Endothelial cell of umbilical vein (primary cell): ENCODE measurements around the gene RTKN. TPM values are rescaled to one million over a fixed set of nuclear protein-coding genes. Genes with fewer than 3 reads are reported as not detected.
A peak's percentile ranks its signal among the peaks of the same experiment; 100 is the strongest.

Experiments
- BruUV-seq: library from RNA; stranded (reverse); fragments of 400-500 nt; replicated peaks from 2 replicates; lab custom pipeline; 2021; lab: Mats Ljungman, UMichigan
- CTCF ChIA-PET: fragments of 300-600, 350-600 bp; sonication (Branson Sonifier 250); formaldehyde crosslinking; loops from one replicate; lab custom pipeline; 2021; ENCODE audit warnings: antibody characterized with exemption, inconsistent platforms; lab: Charles Lee
- POLR2A ChIA-PET: fragments of 300-600, 350-600 bp; sonication (Branson Sonifier 250); formaldehyde crosslinking; loops from one replicate; lab custom pipeline; 2021; ENCODE audit warnings: antibody characterized with exemption, inconsistent platforms; lab: Charles Lee
- DNase-seq: peaks from one replicate; pipeline ENCODE4 v3.0.0-alpha.2; 2011; ENCODE audit warnings: low read depth, low spot score
- FAIRE-seq: peaks from 2 replicates; lab custom pipeline; 2011; peaks lifted over from hg19 to GRCh38; lab: Jason Lieb, UNC
- H2AFZ ChIP-seq: 2 replicates; pipeline ENCODE4 v1.6.0; 2012; ENCODE audit warnings: low read depth, low read length, control low read depth, inconsistent platforms
- H3K27ac ChIP-seq: 2 replicates; pipeline ENCODE4 v1.5.1; 2011; ENCODE audit warnings: low read depth, mild to moderate bottlenecking, control low read depth, low read length, moderate library complexity; ENCODE audit not compliant: insufficient read depth
- H3K27me3 ChIP-seq, 2 experiments: 2 replicates each; pipeline versions ENCODE4 v1.6.0 to v1.6.1; 2011; ENCODE audit warnings: low read length in 2 of 2, mixed read lengths in 1 of 2; ENCODE audit not compliant: control insufficient read depth in 2 of 2, insufficient read depth in 2 of 2
- H3K36me3 ChIP-seq, 2 experiments: 2 replicates in 1 of 2; 3 replicates in 1 of 2; pipeline ENCODE4 v1.5.1; 2011; ENCODE audit warnings: low read length in 2 of 2, mild to moderate bottlenecking in 1 of 2, moderate library complexity in 1 of 2; ENCODE audit not compliant: control insufficient read depth in 2 of 2, insufficient read depth in 2 of 2; ENCODE audit errors: extremely low read depth in 1 of 2
- H3K4me1 ChIP-seq: 3 replicates; pipeline ENCODE4 v1.5.1; 2011; ENCODE audit warnings: mild to moderate bottlenecking, low read length; ENCODE audit not compliant: control insufficient read depth, insufficient read depth; ENCODE audit errors: extremely low read depth
- H3K4me2 ChIP-seq: 2 replicates; pipeline ENCODE4 v1.6.1; 2011; ENCODE audit warnings: low read length, control low read depth, mixed read lengths; ENCODE audit not compliant: insufficient read depth
- H3K4me3 ChIP-seq, 3 experiments: fragments of 200-600 bp in 1 of 3; sonication (generic), shearing (Covaris generic) in 1 of 3; replicated peaks in 1 of 3; 2 replicates each; pipeline ENCODE4 v1.5.1; 2011 to 2016; ENCODE audit warnings: control low read depth in 3 of 3, low read length in 3 of 3, mild to moderate bottlenecking in 2 of 3, inconsistent platforms in 1 of 3, low read depth in 1 of 3, moderate library complexity in 1 of 3; ENCODE audit not compliant: insufficient read depth in 1 of 3
- H3K79me2 ChIP-seq: 2 replicates; pipeline ENCODE4 v1.6.0; 2012; ENCODE audit warnings: low read length, inconsistent platforms; ENCODE audit not compliant: control insufficient read depth, insufficient read depth
- H3K9ac ChIP-seq: replicated peaks from 2 replicates; pipeline ENCODE3; 2011; ENCODE audit warnings: low read length, control low read depth; ENCODE audit not compliant: insufficient read depth; ENCODE audit errors: extremely low read depth
- H3K9me1 ChIP-seq: replicated peaks from 3 replicates; pipeline ENCODE4 v1.6.0; 2011; ENCODE audit warnings: mild to moderate bottlenecking, low read length; ENCODE audit not compliant: control insufficient read depth, insufficient read depth; ENCODE audit errors: extremely low read depth
- H3K9me3 ChIP-seq: replicated peaks from 2 replicates; pipeline ENCODE4 v1.5.1; 2012; ENCODE audit warnings: low read length, inconsistent platforms; ENCODE audit not compliant: control insufficient read depth, insufficient read depth
- H4K20me1 ChIP-seq: replicated peaks from 2 replicates; pipeline ENCODE3; 2011; ENCODE audit warnings: mild to moderate bottlenecking, low read length; ENCODE audit not compliant: control insufficient read depth, insufficient read depth; ENCODE audit errors: extremely low read depth
- CTCF ChIP-seq, 2 donors: IDR thresholded peaks; 1 replicate in 1 of 2; 2 replicates in 1 of 2; pipeline ENCODE4 v1.5.1; 2011; ENCODE audit warnings: low read length in 2 of 2, mild to moderate bottlenecking in 2 of 2, moderate library complexity in 2 of 2, control low read depth in 1 of 2, inconsistent platforms in 1 of 2, low read depth in 1 of 2; ENCODE audit not compliant: insufficient read depth in 1 of 2; ENCODE audit errors: extremely low read depth in 1 of 2
- EZH2 ChIP-seq: IDR thresholded peaks from 2 replicates; pipeline ENCODE4 v1.6.1; 2012; ENCODE audit warnings: borderline replicate concordance, low read depth, mild to moderate bottlenecking, moderate library complexity, low read length, inconsistent platforms; ENCODE audit not compliant: severe bottlenecking
- FOS ChIP-seq: IDR thresholded peaks from 2 replicates; pipeline ENCODE4 v1.6.1; 2011; ENCODE audit warnings: mild to moderate bottlenecking, low read length, moderate library complexity, borderline replicate concordance; ENCODE audit not compliant: insufficient read depth
- GATA2 ChIP-seq: IDR thresholded peaks from 2 replicates; pipeline ENCODE4 v1.7.0; 2011; ENCODE audit warnings: low read depth, mild to moderate bottlenecking, moderate library complexity, mixed read lengths, low read length; ENCODE audit not compliant: insufficient read length, insufficient read depth
- JUN ChIP-seq: IDR thresholded peaks from 2 replicates; pipeline ENCODE4 v1.6.1; 2011; ENCODE audit warnings: borderline replicate concordance, low read depth; ENCODE audit not compliant: insufficient read length, insufficient read depth
- MAX ChIP-seq: IDR thresholded peaks from 2 replicates; pipeline ENCODE4 v1.6.1; 2011; ENCODE audit not compliant: insufficient read depth, insufficient read length
- MYC ChIP-seq: IDR thresholded peaks from one replicate; pipeline ENCODE4 v1.6.1; 2011; ENCODE audit warnings: mild to moderate bottlenecking, low read depth, low read length
- POLR2A ChIP-seq: IDR thresholded peaks from 2 replicates; pipeline ENCODE4 v1.6.1; 2012; ENCODE audit warnings: low read depth, mild to moderate bottlenecking, control low read depth, low read length
- POLR2AphosphoS5 ChIP-seq: IDR thresholded peaks from 2 replicates; pipeline ENCODE4 v1.6.1; 2012; ENCODE audit warnings: low read depth, mild to moderate bottlenecking, control low read depth, low read length, moderate library complexity; ENCODE audit not compliant: insufficient read depth
- dilution Hi-C: fragments of 300-500 bp; cut with MboI; formaldehyde crosslinking; loops from one replicate; pipeline ENCODE4 v1.15.0; 2019; ENCODE audit warnings: low sequenced_read_pairs; ENCODE audit not compliant: extremely low pct_ligation_motif_present
- intact Hi-C: fragments of 100-400 bp; cut with micrococcal nuclease; formaldehyde crosslinking; loops from one replicate; pipeline ENCODE4 v1.10.0; 2022
- polyA plus RNA-seq, 4 experiments: library from polyadenylated mRNA; depleted of rRNA in 3 of 4; stranded (reverse) in 3 of 4; unstranded in 1 of 4; fragments of >200 nt; gene quantifications; 2 replicates each; pipeline versions ENCODE4 v1.2.1 to v1.2.3, GENCODE V29; 2011 to 2012; ENCODE audit warnings: missing spikeins in 1 of 4
- total RNA-seq: library from RNA; stranded (reverse); gene quantifications from 2 replicates; pipeline ENCODE4 v1.2.3, GENCODE V29; 2021

RTKN gene
- total and polyA plus RNA-seq, 2 donors (not counting 3 experiments of a cell fraction or from before 2014, with no cell fraction given), result 20.0 to 20.7 TPM

- intact Hi-C loops (no loop called here), dilution Hi-C loops (no loop called here)
- Histone ChIP-seq H3K27me3 (no peaks in the 10 kb centered on the region), H3K79me2 (peaks cover 32% of the 10 kb centered on the region), H3K36me3 (peaks cover 0 to 14% of the 10 kb centered on the region in 2 experiments), H2AFZ (no peak overlapping the region), H3K4me3 (no peak overlapping the region), H3K9ac (no peak overlapping the region), H3K4me2 (no peak overlapping the region), H3K27ac (no peak overlapping the region), H4K20me1 (no peaks in the 10 kb centered on the region), H3K9me3 (no peaks in the 10 kb centered on the region), H3K9me1 (no peaks in the 10 kb centered on the region), H3K4me1 (no peaks in the 10 kb centered on the region)
- DNase-seq (no peak), FAIRE-seq (no peak)
- BruUV-seq, result TSS peak; percentile 49
- ChIA-PET POLR2A (no interaction called here), CTCF (no interaction called here)
- TF ChIP-seq MAX (no peak), POLR2AphosphoS5 (no peak), CTCF (IDR thresholded peaks at IDR 0.05; ENCODE audit: extremely low read depth in 1 of 2, insufficient read depth in 1 of 2, low read depth in 1 of 2, low read length in 2 of 2) (no peak), POLR2A (no peak), JUN (no peak), MYC (no peak), FOS (no peak), GATA2 (no peak), EZH2 (no peak)
Observed at GRCh38 chr2:74378007-74378406, 63.7 kb downstream of the RTKN start.
